Activated T-cell treated with anti-CD3 and anti-CD28 coated beads, Interleukin-2, amount 50 U/mL, for 48 hours (primary cell): ENCODE data around the gene HDAC1.
"Not testable (repeated sequence)": the region's sequence is repeated elsewhere in the genome, so short reads cannot be mapped to it uniquely, and the experiment has no call there.

ENCODE experiments used
- DNase-seq, 2 experiments: peaks; one replicate each; pipeline ENCODE4 v3.0.0-alpha.2; 2020

HDAC1 gene

DNA sequence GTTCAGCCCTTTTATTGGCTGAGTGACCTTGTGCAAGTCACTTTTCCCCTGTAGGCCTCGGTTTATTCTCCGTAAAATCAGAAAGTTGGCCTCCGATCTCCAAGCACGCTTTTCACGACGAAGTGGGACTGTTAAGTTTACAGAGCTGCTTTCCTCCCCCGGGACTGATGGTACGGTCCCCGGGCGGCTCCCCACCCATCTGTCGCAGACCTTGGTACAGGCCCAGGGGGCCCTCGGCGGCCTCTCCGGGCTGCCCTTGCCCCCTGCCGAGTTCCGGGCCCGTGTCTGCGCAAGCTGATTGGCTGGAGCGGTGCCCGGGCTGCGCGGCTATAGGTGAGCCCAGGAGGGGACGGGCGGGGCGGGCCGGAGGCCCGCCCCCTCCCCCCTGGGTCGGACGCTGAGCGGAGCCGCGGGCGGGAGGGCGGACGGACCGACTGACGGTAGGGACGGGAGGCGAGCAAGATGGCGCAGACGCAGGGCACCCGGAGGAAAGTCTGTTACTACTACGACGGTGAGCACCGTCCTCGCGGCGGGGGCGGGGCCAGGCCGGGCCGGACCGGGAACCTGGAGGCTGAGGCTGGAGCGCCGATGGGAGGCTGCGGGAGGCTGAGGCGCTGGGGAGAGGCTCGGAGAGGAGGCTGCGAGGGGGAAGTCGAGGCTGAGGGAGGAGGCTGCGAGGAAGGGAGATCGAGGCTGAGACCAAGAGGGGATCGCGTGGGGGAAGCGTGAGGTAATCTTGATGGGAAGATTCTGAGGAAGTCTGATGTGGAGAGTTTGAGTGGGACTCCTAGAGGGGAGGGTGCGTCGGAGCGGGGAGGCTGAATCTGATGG is at the start of gene HDAC1:
HDAC1 (plus strand) TSS at position 376 of the 831 bp plus-strand sequence; CDS start at position 463, 87 bp downstream.
- DNase-seq, result peak; percentile 97 to 99

DNA sequence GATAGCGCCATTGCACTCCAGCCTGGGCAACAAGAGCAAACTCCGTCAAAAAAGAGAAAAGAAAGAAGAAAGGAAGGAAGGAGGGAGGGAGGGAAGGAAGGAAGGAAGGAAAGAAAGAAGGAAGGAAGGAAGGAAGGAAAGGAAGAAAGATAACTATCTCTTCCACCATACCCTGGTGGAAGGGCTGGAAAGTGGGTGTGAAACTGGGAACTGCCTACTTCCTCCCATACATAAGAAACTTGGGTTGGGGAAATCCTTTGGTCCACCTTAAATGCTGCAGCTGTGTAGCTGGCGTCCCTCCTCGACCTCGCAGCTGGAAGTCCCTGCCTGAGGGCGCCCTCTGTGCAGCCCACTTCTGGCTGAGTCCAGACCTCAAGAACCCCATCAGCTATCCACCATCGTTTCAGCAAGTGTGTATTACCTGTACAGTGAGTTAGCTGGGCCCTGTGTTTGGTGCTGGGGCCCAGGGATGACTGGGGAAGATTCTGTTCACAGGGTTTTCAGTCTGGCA is 49.5 kb upstream of the HDAC1 start:
- no peak for DNase-seq

DNA sequence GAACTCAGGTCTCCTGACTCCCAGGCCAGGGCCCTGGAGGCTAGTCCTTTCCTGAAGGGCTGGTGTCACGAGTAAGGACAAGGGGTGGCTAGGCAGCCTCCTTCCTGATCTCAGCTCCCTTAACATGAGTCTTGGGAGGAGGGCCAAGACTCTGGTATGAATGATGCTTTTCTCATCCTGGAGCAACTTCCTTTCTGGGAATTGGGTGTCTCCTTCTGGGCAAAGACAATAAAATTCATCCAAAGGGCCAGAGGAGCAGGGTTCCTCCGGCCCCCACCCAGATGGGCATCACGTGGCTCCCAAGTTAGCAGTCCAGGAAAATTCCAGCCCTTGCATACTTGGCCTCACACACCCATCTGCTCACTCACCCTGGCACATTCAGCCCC is 45.0 kb upstream of the HDAC1 start, which contains the start of gene FAM167B:
FAM167B (plus strand) TSS at position 335 of the 386 bp plus-strand sequence. CDS start 200 bp downstream, outside the sequence.
- DNase-seq, result no peak

DNA sequence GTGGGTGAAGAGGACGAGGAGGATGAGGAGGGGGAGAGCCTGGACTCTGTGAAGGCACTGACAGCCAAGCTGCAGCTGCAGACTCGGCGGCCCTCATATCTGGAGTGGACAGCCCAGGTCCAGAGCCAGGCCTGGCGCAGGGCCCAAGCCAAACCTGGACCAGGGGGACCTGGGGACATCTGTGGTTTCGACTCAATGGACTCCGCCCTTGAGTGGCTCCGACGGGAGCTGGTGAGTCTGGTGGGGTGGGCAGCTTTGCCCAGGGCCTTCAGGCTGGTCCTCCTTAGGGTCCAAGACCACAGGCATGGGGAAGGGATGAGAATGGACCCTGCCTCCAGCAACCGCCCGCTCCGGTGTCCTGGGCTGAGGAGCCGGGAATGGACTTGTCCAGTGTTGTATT is 44.4 kb upstream of the HDAC1 start:
- DNase-seq, result no peak

DNA sequence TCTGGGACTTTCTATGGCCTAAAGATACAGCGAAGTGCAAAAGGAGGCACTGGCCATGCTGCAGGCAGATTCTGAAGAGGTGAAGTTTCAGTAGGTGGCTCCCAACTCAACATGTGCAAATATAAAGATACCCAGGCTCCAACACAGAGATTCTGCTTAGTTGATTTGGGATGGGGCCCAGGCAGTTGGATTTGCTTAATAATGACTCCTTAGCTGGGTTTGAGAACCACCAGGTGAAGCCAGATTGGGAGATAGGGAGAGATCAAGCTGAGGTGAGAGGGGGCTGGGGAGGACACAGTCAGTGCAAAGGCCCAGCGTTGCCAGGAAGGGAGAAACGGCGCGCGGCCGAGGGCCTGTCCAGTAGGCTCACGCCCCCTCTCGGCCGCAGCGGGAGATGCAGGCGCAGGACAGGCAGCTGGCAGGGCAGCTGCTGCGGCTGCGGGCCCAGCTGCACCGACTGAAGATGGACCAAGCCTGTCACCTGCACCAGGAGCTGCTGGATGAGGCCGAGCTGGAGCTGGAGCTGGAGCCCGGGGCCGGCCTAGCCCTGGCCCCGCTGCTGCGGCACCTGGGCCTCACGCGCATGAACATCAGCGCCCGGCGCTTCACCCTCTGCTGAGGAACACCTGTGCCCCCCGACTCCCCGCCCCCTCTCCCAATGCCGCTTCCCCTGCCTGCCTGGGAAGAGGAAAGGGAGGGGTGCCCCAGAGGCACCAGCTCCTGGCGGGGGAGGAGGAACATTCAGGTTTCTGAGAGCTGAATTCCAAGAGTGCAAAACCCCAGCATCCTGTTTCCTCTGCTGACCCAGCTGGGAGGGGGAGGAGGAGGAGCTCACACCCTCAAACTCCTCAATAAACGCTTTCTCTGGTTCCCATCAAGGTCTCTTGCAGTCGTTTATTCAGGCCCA is 43.6 kb upstream of the HDAC1 start:
- DNase-seq, result peak; percentile 90 to 92

DNA sequence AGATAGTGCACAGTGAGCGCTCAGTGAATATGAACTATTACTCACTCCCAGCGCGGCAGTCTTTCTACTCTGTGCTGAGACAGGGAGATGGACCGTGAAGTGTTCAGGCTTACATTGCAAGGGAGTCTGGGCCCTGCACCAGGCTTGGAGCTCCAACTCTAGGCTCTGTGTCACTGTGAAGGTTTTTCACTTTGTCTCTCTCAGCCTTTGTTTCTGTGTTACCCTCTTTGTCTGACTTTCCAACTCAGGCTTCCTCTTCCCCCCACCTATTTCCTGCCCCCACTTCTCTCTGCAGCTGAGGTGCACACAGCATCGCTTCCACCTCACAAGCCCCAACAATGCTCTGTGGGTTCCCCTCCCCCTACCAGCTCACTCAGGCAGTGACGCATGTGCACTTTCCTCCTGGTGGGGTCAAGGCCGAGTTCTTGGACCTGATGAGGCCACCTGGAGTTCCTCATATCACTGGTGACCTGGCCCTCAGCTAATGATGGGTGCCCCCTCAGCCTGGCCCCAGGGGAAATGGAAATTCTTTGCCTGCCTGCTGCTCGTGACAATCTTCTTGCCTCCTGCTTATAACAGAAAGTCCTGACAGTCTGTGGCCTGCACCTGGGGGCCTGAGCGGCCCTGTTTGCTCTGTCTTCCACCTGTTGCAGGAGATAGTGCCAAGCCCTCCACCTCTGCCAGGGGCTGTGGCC is 41.9 kb upstream of the HDAC1 start:
- DNase-seq, result peak; percentile 85 to 86

DNA sequence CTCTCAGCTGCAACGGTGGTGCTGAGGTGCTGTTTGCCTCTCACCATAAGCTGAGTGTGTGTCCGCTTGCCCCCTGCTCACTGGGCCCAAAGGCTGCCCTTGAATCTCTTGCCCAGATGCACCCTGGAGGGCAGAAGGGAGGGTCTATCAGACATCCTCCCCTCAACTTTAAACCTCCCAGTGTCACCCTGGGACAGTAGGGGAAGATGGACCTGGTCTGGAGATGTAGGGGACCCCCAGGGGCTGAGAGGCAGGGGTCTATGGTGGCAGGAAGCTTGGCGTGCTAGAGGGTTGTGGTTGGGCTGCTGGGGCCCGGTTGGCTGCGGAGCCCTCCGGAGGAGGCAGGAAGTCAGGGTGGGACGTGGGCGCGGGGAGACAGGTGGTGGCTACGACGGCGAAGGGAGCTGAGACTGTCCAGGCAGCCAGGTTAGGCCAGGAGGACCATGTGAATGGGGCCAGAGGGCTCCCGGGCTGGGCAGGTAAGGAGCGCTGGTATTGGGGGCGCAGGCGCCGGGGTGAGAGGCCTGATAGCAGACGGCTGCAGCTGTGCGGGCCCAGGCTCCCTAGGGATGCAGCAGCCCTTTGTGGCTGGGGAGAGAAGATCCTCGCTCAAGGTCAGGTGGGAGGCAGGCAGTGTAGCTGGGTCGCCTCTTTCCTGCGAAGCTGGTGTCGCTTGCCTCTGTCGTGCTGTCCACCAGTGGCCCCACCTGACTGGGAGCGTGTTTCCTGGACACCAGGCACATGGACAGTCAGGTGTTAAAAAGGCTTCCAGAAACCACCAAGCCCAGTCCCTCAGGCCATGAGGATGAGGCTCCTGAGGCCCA is 40.8 kb upstream of the HDAC1 start, which contains the start of gene LCK:
LCK (plus strand) TSS at position 373 of the 824 bp plus-strand sequence. CDS start 23,065 bp downstream, outside the sequence.
- DNase-seq, result peak; percentile 84 to 87

DNA sequence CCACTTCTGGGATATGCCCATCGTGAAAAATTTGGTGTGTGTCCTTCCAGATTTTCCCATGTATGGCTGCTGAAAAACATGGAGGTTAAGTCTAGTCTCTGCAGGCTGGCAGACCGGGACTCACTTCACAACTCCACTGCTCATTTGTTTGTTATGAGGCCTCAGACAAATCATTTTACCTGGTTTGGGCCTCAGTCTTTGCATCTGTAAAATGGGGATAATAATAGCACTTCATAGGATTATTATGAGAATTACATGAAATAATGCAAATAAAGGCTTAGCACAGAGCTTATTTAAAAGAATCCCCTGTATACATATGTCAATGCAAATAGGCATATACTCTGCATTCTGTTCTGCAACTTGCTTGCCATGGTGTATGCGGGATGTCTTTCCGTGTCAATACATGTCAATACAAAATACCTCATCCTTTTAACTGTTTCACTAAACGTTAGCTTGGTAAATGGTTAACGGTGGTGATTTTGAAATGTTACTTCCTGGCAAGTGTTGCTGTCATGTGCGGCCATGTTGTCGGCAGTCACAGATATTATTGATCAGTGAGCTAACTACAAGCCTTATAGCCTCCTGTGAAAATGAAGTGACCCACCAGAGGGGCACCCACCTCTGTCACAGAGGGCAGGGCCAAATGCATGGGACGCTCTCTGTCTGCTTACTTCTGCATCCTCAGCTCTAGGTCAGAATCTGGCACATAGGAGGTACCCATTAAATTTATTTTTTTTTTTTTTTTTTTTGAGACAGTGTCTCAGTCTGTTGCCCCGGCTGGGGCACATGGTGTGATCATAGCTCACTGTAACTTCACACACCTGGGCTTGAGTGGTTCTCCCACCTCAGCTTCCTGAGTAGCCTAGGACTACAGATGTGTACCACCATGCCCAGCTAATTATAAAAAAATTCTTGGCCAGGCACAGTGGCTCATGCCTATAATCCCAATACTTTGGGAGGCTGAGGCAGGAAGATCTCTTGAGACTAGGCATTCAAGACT is 36.5 kb upstream of the HDAC1 start:
- peak in 1 of 2 experiments; percentile 55 for DNase-seq

DNA sequence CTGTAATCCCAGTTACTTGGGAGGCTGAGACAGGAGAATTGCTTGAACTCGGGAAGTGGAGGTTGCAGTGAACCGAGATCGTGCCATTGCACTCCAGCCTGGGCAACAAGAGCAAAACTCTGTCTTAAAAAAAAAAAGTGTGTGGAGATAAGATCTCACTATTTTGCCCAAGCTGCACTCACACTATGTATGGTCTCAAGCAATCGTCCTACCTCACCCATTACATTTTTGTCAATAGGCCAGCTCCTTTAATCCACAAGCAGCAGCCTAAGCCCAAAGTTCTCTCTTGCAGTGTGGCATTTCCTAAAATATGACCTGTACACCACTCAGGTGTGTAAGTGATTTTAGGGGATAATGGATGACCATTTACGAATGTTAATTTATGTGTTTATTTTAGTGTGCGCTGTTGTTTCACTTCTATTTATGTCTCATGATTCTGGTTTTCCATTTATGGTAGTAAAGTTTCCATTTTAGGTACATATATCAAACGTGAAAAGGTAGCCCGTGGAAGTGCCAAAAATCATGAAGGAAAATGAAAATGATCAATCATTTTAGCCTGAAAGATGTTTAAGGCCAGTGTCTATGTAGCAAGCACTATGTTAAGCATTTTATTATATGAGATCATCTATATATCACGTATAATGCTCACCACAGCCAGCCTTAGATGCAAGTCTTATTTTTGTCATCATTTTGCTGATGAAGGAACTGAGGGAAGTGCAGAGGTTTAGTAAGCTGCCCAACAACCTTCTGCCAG is 35.2 kb upstream of the HDAC1 start:
- no peak for DNase-seq

DNA sequence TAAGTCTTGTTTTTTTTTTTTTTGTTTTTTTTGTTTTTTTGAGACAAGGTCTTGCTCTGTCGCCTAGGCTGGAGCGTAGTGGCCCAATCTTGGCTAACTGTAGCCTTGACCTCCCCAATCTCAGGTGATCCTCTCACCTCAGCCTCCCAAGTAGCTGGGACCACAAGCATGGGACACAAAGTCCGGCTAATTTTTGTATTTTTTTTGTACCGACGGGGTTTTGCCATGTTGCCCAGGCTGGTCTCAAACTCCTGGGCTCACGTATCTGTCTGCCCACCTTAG is 34.7 kb upstream of the HDAC1 start:
- no peak for DNase-seq

DNA sequence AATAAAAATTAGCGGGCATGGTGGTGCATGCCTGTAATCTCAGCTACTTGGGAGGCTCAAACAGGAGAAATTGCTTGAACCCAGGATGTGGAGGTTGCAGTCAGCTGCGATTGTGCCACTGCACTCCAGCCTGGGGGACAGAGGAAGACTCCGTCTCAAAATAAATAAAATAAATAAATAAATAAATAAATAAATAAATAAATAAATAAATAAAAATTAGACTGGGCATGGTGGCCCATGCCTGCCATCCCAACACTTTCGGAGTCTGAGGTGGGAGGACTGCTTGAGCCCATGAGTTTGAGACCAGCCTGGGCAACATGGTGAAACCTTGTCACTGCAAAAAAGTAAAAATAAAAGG is 28.7 kb upstream of the HDAC1 start:
- DNase-seq, result not testable (repeated sequence)

DNA sequence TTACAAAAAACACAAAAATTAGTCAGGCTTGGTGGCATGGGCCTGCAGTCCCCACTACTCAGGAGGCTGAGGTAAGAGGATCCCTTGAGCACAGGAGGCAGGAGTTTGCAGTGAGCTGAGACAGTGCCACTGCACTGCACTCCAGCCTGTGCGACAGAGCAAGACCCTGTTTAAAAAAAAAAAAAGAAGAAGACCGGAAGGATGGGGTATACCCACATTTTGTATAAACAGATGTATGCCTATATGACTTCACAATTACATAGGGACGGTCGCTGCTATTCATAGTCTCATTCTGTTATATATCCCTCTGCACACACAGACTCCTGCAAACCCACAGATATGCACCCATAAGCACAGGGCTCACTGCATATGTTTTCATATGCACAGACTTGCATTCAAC is 28.1 kb upstream of the HDAC1 start:
- DNase-seq, result no peak

DNA sequence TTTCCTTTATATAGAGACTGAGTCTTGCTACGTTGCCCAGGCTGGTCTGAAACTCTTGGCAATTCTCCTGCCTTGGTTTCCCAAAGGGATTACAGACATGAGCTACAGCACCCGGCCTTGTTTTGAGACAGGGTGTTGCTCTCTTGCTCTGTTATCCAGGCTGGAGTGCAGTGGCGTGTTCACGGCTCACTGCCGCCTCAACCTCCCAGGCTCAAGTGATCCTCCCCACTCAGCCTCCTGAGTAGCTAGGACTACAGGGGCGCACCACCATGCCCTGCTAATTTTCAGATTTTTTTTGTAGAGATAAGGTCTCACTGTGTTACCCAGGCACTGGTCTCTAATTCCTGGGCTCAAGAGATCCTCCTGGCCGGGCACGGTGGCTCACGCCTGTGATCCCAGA is 26.0 kb upstream of the HDAC1 start:
- no peak for DNase-seq

DNA sequence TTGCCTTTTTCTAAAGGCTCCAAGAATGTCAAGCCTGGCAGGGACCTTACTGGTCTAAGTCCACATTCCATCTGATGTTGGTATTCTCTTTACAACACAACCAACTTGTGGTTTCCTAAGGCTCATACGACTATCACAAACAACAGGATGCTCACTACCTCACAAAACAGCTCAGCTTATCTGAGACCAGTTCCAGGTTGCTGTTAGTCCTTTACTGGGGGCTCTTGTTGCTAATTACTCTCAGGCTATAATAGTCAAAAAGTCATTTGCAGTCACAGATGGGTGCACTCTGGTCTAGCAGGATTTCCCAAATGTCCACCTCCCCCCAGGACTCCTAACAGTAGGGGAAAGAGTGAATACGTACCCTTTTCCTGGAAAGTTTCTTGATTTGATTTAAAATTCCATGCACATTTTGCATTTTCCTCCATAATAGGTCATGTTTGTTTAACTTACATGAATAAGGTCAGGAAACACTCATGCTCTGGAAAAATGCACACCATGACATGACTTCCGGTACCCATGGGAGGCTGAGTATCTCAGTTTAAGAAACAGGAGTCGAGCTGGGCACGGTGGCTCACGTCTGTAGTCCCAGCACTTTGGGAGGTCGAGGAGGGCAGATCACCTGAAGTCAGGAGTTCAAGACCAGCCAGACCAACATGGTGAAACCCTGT is 24.8 kb upstream of the HDAC1 start:
- no peak for DNase-seq

DNA sequence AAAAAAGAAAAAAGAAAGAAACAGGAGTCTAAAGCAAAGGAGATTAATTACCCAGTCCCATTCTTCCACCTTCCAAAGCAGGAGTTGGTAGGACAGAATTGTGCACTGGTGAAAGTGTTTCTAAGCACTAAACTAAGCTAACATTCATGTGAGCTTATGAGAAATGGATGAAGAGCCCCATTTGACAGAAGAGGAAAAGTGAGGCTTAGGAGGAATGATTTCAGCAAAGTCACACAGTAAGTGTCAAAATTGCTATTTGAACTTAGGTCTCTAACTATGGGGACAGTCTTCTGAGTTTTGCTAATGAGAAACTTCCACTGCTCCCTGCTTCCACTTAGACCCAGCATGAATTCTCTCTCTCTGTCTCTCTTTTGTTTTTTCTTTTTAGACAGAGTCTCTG is 22.1 kb upstream of the HDAC1 start:
- no peak for DNase-seq

DNA sequence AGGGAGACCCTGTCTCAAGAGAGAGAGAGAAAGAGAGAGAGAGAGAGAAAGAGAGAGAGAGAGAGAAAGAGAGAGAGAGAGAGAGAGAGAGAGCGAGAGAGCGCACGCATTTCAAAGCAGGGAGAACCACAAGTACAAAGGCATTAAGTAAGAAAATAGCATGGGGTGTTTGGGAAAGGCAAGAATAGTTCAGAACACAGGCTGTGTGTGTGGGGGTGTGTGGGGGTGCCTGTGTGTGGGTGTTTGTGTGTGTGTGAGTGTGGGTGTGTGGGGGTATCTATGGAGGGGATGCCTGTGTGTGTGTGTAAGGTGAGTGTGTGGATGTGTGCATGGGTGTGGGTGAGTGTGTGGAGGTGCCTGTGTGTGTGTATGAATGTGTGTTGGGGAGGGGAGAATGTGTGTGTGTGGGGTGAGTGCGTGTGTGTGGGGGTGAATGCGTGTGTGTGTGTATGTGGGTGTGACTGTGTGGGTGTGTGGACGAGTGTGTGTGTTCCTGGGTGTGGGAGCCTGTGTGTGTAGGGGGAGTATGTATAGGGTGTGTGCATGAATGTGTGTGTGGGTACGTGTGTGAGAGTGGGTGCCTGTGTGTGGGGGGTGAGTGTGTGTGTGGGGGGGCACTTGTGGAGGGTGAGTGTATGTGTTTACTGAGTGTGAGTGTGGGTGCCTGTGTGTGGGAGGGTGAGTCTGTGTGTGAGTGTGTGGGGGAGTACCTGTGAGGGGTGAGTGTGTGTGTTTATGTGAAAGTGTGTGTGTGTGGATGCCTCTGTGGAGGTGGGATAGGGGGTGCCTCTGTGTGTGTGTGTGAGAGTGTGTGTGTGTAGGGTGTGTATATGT is 19.1 kb upstream of the HDAC1 start:
- no peak for DNase-seq

DNA sequence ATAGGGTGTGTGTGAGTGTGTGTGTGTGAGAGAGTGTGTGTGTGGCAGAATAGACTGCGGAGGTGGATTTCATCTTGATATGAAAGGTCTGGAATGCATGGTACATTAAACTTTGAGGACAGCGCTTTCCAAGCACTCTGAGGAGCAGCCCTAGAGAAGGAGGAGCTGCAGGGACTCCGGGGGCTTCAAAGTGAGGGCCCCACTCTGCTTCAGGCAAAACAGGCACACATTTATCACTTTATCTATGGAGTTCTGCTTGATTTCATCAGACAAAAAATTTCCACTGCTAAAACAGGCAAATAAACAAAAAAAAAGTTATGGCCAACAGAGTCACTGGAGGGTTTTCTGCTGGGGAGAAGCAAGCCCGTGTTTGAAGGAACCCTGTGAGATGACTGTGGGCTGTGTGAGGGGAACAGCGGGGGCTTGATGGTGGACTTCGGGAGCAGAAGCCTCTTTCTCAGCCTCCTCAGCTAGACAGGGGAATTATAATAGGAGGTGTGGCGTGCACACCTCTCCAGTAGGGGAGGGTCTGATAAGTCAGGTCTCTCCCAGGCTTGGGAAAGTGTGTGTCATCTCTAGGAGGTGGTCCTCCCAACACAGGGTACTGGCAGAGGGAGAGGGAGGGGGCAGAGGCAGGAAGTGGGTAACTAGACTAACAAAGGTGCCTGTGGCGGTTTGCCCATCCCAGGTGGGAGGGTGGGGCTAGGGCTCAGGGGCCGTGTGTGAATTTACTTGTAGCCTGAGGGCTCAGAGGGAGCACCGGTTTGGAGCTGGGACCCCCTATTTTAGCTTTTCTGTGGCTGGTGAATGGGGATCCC is 18.3 kb upstream of the HDAC1 start:
- DNase-seq, result peak; percentile 81 to 84
